ENCODE data around the gene GIGYF2. TPM values are rescaled to one million over a fixed set of nuclear protein-coding genes. Genes with fewer than 3 reads are reported as not detected.

Gene GIGYF2
- total and polyA plus RNA-seq, 2 of the 4 experiments (the other 2 are of a cell fraction), result 14.7 to 66.0 TPM

- H3K9me3 ChIP-seq (ENCODE audit: control insufficient read depth, insufficient read depth, low read length), result no peaks in the 10 kb centered on the region
- no peak overlapping the region for H3K23ac ChIP-seq (ENCODE audit: low read depth, low read length)
- no peak overlapping the region for H3K4me3 ChIP-seq (ENCODE audit: insufficient read depth, low read depth, low read length)
- H4K20me1 ChIP-seq (ENCODE audit: insufficient read depth, low read length), result no peaks in the 10 kb centered on the region
- H3K36me3 ChIP-seq (ENCODE audit: control insufficient read depth, insufficient read depth, low read length), result no peaks in the 10 kb centered on the region
- no peak for DNase-seq
- no peak overlapping the region for H2AK9ac ChIP-seq (replicated peaks; ENCODE audit: low read depth, low read length, poor library complexity)
- ATAC-seq (ENCODE audit: low read depth), result no peak
- TF ChIP-seq RCOR1 (IDR thresholded peaks at IDR 0.05; ENCODE audit: insufficient replicate concordance, low read length) (no peak), USF2 (IDR thresholded peaks at IDR 0.05; ENCODE audit: low read depth, low read length) (no peak), MXI1 (IDR thresholded peaks at IDR 0.05; ENCODE audit: borderline replicate concordance, low read depth, low read length) (no peak), ELK1 (IDR thresholded peaks at IDR 0.05; ENCODE audit: borderline replicate concordance, low read depth, low read length) (no peak), CTCF (conservative IDR thresholded peaks at IDR 0.05; ENCODE audit: low read depth, low read length) (no peak), NFE2L2 (IDR thresholded peaks at IDR 0.05; ENCODE audit: low read depth, low read length) (no peak), CHD1 (IDR thresholded peaks at IDR 0.05; ENCODE audit: low read depth, low read length) (no peak), RAD21 (IDR thresholded peaks at IDR 0.05; ENCODE audit: low read length) (no peak), CEBPB (IDR thresholded peaks at IDR 0.05; ENCODE audit: low read depth, low read length) (no peak), MAZ (IDR thresholded peaks at IDR 0.05; ENCODE audit: borderline replicate concordance, low read depth, low read length) (no peak), POLR2A (IDR thresholded peaks at IDR 0.05; ENCODE audit: low read depth, low read length) (no peak)
- H2BK5ac ChIP-seq (ENCODE audit: low read depth, low read length, poor library complexity, severe bottlenecking), result no peak overlapping the region
- H3K18ac ChIP-seq (ENCODE audit: low read depth, low read length), result no peak overlapping the region
- dilution Hi-C loops (cut with HindIII; ENCODE audit: low sequenced_read_pairs, unreplicated experiment) (no loop called here), intact Hi-C loops (cut with micrococcal nuclease) (no loop called here), in situ Hi-C loops (cut with MboI; ENCODE audit: low sequenced_read_pairs) (no loop called here)
- BruUV-seq (replicated peaks), result no TSS peak
- 86% methylated on average over 1 of the region's 7 CpGs; no CpG with 5 or more reads in 1 of the 2 experiments for WGBS, 2 experiments (ENCODE audit: extremely low coverage in 2 of 2, insufficient read length in 1 of 2)
- no peak overlapping the region for H4K8ac ChIP-seq (ENCODE audit: low read depth in 2 of 2, low read length in 2 of 2)
- H3K4me1 ChIP-seq (ENCODE audit: control insufficient read depth, insufficient read depth, low read length), result no peaks in the 10 kb centered on the region
- H3K27me3 ChIP-seq (ENCODE audit: control insufficient read depth, insufficient read depth, low read length), result peaks cover 11% of the 10 kb centered on the region
- ChIA-PET CTCF (interaction anchor here (0.7 kb wide), 1 partner anchor 758 kb away, joined by 14 read pairs; no protein-coding TSS in a partner anchor), POLR2A (ENCODE audit: unreplicated experiment) (no interaction called here)
- no peak overlapping the region for H2AFZ ChIP-seq (replicated peaks; ENCODE audit: low read length, poor library complexity)
- no peak overlapping the region for H2BK20ac ChIP-seq (ENCODE audit: low read depth, low read length)
- no peak overlapping the region for H3K27ac ChIP-seq (ENCODE audit: insufficient read depth, low read length)
- no peak overlapping the region for H2BK15ac ChIP-seq (ENCODE audit: low read depth, low read length)
- no peak overlapping the region for H3K4me2 ChIP-seq (ENCODE audit: low read depth, low read length)
- H3K9me1 ChIP-seq (ENCODE audit: insufficient read depth, low read length), result no peaks in the 10 kb centered on the region
- no peak overlapping the region for H3K14ac ChIP-seq (replicated peaks; ENCODE audit: low read depth, low read length)
- no peak overlapping the region for H4K5ac ChIP-seq (ENCODE audit: low read depth, low read length)
- no peak overlapping the region for H2AK5ac ChIP-seq (ENCODE audit: low read depth, low read length)
- H3K79me1 ChIP-seq (ENCODE audit: low read depth in 1 of 2, low read length in 2 of 2), result no peaks in the 10 kb centered on the region
- H4K91ac ChIP-seq (ENCODE audit: insufficient read depth, low read depth, low read length), result no peak overlapping the region
- H3K56ac ChIP-seq (ENCODE audit: extremely low read depth, insufficient read depth, low read length), result no peak overlapping the region
- no peak overlapping the region for H3K4ac ChIP-seq (ENCODE audit: low read depth, low read length)
- no peak overlapping the region for H3K9ac ChIP-seq (ENCODE audit: low read depth, low read length)
- no peak overlapping the region for H2BK120ac ChIP-seq (ENCODE audit: low read depth, low read length)
Measured at GRCh38 chr2:232688201-232688600, 8.9 kb upstream of the GIGYF2 start.

Measured in IMR-90 (cell line).